GM12892 (cell line): Measurements from ENCODE around the gene BRD9.

Experiments
- POLR2A ChIP-seq: IDR thresholded peaks from 2 replicates; pipeline ENCODE4 v1.6.1; 2011; ENCODE audit warnings: low read depth, low read length, control low read depth
- POLR2AphosphoS5 ChIP-seq: IDR thresholded peaks from 2 replicates; pipeline ENCODE4 v1.6.1; 2011; ENCODE audit warnings: low read depth, low read length, control low read depth

DNA sequence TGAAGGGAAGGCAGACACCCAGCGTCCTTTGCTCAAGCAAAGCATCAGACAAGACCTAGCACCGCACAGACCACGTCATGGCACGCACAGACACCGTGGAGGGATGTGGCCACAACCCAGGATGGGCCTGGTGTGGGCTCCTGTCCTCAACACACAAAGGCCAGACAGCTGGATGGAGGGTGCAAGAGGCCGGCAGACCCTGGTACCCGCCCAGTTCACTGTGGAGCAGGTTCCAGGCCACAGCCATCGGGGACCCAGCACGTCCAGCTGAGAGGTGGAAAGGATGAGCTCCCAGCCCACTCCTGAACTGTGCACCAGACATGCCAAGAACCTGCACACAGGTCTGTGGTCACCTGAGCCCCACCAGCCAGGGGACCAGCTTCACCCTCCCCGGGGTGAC lies 26.8 kb downstream of the BRD9 start:
- TF ChIP-seq POLR2A (no peak), POLR2AphosphoS5 (no peak)
